ENCODE results near the gene PCDHGA7.

PCDHGA7 gene

DNA sequence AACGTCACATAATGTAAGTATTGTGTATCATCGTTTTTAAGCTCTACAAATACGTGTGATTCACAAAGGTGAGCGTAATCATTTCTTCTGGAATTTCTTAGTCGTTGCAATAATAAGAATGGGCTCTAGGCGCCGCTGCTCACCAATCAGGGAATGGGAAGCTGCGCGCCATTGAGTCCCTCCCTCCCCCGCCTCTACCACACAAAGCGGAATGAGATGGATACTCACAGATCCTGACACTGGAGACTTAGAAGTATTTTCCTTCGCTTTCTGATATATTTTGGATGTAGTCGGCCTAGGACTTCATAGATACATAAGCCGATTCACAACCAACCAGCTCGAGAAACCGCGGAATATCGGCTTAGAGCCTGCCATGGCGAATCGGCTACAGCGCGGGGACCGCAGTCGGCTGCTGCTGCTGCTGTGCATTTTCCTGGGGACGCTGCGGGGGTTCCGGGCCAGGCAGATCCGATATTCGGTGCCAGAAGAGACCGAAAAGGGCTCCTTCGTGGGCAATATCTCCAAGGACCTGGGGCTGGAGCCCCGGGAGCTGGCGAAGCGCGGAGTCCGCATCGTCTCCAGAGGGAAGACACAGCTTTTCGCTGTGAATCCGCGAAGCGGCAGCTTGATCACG is 38.4 kb downstream of the PCDHGA7 start, which contains the start of gene PCDHGA11 (continued):
- TF ChIP-seq, protein P1, sequence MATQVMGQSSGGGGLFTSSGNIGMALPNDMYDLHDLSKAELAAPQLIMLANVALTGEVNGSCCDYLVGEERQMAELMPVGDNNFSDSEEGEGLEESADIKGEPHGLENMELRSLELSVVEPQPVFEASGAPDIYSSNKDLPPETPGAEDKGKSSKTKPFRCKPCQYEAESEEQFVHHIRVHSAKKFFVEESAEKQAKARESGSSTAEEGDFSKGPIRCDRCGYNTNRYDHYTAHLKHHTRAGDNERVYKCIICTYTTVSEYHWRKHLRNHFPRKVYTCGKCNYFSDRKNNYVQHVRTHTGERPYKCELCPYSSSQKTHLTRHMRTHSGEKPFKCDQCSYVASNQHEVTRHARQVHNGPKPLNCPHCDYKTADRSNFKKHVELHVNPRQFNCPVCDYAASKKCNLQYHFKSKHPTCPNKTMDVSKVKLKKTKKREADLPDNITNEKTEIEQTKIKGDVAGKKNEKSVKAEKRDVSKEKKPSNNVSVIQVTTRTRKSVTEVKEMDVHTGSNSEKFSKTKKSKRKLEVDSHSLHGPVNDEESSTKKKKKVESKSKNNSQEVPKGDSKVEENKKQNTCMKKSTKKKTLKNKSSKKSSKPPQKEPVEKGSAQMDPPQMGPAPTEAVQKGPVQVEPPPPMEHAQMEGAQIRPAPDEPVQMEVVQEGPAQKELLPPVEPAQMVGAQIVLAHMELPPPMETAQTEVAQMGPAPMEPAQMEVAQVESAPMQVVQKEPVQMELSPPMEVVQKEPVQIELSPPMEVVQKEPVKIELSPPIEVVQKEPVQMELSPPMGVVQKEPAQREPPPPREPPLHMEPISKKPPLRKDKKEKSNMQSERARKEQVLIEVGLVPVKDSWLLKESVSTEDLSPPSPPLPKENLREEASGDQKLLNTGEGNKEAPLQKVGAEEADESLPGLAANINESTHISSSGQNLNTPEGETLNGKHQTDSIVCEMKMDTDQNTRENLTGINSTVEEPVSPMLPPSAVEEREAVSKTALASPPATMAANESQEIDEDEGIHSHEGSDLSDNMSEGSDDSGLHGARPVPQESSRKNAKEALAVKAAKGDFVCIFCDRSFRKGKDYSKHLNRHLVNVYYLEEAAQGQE (tag by site-specific recombination; IDR thresholded peaks at IDR 0.05): no peak
- TF ChIP-seq ZNF24 (tag by site-specific recombination; IDR thresholded peaks at IDR 0.05) (no peak), ZNF555 (tag by site-specific recombination; conservative IDR thresholded peaks at IDR 0.05) (no peak), SETDB1 (IDR thresholded peaks at IDR 0.05; ENCODE audit: insufficient read length, low read length) (no peak), ZNF776 (tag by site-specific recombination; IDR thresholded peaks at IDR 0.05; ENCODE audit: borderline replicate concordance) (no peak), ZFP69B (tag by site-specific recombination; IDR thresholded peaks at IDR 0.05) (peak; percentile 37; the same call in 1 of the 2 replicates), ZNF670 (tag by site-specific recombination; IDR thresholded peaks at IDR 0.05; ENCODE audit: low read depth) (no peak), ZNF140 (tag by site-specific recombination; IDR thresholded peaks at IDR 0.05) (peak; percentile 54; the same call in 1 of the 2 replicates), HOXD13 (CRISPR knock-in tag; IDR thresholded peaks at IDR 0.05; ENCODE audit: borderline replicate concordance) (no peak), ZNF155 (tag by site-specific recombination; IDR thresholded peaks at IDR 0.05) (no peak), ZNF416 (tag by site-specific recombination; IDR thresholded peaks at IDR 0.05) (no peak), MEIS1 (CRISPR knock-in tag; IDR thresholded peaks at IDR 0.05; ENCODE audit: borderline replicate concordance) (no peak), ZNF184 (tag by site-specific recombination; IDR thresholded peaks at IDR 0.05) (peak; percentile 33; the same call in 1 of the 2 replicates), YY2 (tag by site-specific recombination; IDR thresholded peaks at IDR 0.05) (no peak), ZNF623 (tag by site-specific recombination; IDR thresholded peaks at IDR 0.05) (no peak), ZNF366 (tag by site-specific recombination; conservative IDR thresholded peaks at IDR 0.05) (no peak), ZNF544 (tag by site-specific recombination; IDR thresholded peaks at IDR 0.05) (no peak), ZNF10 (tag by site-specific recombination; IDR thresholded peaks at IDR 0.05) (peak; percentile 60; the same call in 1 of the 2 replicates), OVOL3 (tag by site-specific recombination; IDR thresholded peaks at IDR 0.05) (no peak), IKZF3 (tag by site-specific recombination; IDR thresholded peaks at IDR 0.05) (no peak), ZNF747 (tag by site-specific recombination; IDR thresholded peaks at IDR 0.05) (no peak)
- TF ChIP-seq, protein P2, sequence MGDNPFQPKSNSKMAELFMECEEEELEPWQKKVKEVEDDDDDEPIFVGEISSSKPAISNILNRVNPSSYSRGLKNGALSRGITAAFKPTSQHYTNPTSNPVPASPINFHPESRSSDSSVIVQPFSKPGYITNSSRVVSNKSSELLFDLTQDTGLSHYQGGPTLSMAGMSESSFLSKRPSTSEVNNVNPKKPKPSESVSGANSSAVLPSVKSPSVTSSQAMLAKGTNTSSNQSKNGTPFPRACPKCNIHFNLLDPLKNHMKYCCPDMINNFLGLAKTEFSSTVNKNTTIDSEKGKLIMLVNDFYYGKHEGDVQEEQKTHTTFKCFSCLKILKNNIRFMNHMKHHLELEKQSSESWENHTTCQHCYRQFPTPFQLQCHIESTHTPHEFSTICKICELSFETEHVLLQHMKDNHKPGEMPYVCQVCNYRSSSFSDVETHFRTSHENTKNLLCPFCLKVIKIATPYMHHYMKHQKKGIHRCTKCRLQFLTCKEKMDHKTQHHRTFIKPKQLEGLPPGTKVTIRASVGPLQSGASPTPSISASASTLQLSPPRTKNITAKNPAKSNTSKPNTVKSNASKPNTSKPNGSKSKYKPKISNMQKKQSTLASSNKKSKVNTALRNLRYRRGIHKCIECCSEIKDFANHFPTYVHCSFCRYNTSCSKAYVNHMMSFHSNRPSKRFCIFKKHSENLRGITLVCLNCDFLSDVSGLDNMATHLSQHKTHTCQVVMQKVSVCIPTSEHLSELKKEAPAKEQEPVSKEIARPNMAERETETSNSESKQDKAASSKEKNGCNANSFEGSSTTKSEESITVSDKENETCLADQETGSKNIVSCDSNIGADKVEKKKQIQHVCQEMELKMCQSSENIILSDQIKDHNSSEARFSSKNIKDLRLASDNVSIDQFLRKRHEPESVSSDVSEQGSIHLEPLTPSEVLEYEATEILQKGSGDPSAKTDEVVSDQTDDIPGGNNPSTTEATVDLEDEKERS (tag by site-specific recombination; IDR thresholded peaks at IDR 0.05): no peak
- TF ChIP-seq, protein P3, sequence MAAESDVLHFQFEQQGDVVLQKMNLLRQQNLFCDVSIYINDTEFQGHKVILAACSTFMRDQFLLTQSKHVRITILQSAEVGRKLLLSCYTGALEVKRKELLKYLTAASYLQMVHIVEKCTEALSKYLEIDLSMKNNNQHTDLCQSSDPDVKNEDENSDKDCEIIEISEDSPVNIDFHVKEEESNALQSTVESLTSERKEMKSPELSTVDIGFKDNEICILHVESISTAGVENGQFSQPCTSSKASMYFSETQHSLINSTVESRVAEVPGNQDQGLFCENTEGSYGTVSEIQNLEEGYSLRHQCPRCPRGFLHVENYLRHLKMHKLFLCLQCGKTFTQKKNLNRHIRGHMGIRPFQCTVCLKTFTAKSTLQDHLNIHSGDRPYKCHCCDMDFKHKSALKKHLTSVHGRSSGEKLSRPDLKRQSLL (tag by site-specific recombination; IDR thresholded peaks at IDR 0.05): no peak
- TF ChIP-seq, protein P4, sequence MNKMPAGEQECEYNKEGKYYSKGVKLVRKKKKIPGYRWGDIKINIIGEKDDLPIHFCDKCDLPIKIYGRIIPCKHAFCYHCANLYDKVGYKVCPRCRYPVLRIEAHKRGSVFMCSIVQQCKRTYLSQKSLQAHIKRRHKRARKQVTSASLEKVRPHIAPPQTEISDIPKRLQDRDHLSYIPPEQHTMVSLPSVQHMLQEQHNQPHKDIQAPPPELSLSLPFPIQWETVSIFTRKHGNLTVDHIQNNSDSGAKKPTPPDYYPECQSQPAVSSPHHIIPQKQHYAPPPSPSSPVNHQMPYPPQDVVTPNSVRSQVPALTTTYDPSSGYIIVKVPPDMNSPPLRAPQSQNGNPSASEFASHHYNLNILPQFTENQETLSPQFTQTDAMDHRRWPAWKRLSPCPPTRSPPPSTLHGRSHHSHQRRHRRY (tag by site-specific recombination; IDR thresholded peaks at IDR 0.05): no peak
- TF ChIP-seq, protein P5, sequence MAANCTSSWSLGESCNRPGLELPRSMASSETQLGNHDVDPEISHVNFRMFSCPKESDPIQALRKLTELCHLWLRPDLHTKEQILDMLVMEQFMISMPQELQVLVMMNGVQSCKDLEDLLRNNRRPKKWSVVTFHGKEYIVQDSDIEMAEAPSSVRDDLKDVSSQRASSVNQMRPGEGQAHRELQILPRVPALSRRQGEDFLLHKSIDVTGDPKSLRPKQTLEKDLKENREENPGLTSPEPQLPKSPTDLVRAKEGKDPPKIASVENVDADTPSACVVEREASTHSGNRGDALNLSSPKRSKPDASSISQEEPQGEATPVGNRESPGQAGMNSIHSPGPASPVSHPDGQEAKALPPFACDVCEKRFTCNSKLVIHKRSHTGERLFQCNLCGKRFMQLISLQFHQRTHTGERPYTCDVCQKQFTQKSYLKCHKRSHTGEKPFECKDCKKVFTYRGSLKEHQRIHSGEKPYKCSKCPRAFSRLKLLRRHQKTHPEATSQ (tag by site-specific recombination; IDR thresholded peaks at IDR 0.05): no peak
- TF ChIP-seq, protein P6, sequence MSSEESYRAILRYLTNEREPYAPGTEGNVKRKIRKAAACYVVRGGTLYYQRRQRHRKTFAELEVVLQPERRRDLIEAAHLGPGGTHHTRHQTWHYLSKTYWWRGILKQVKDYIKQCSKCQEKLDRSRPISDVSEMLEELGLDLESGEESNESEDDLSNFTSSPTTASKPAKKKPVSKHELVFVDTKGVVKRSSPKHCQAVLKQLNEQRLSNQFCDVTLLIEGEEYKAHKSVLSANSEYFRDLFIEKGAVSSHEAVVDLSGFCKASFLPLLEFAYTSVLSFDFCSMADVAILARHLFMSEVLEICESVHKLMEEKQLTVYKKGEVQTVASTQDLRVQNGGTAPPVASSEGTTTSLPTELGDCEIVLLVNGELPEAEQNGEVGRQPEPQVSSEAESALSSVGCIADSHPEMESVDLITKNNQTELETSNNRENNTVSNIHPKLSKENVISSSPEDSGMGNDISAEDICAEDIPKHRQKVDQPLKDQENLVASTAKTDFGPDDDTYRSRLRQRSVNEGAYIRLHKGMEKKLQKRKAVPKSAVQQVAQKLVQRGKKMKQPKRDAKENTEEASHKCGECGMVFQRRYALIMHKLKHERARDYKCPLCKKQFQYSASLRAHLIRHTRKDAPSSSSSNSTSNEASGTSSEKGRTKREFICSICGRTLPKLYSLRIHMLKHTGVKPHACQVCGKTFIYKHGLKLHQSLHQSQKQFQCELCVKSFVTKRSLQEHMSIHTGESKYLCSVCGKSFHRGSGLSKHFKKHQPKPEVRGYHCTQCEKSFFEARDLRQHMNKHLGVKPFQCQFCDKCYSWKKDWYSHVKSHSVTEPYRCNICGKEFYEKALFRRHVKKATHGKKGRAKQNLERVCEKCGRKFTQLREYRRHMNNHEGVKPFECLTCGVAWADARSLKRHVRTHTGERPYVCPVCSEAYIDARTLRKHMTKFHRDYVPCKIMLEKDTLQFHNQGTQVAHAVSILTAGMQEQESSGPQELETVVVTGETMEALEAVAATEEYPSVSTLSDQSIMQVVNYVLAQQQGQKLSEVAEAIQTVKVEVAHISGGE (tag by site-specific recombination; conservative IDR thresholded peaks at IDR 0.05; ENCODE audit: low read depth): no peak
